Kidney (tissue), 14 donors: ENCODE measurements around the gene TAMM41. TPM values are rescaled to one million over a fixed set of nuclear protein-coding genes. Genes with fewer than 3 reads are reported as not detected.
"Not testable (repeated sequence)": the region's sequence is repeated elsewhere in the genome, so short reads cannot be mapped to it uniquely, and the experiment has no call there.

Source experiments
- DNase-seq, 5 donors: peaks; one replicate each; pipeline ENCODE4 v3.0.0-alpha.2; 2013 to 2020
- FAIRE-seq: peaks from 2 replicates; lab custom pipeline; 2012; peaks lifted over from hg19 to GRCh38; lab: Jason Lieb, UNC
- H3K27ac ChIP-seq, 2 donors: one replicate each; pipeline ENCODE4 v1.7.0; 2013; ENCODE audit warnings: low read depth in 2 of 2, low read length in 2 of 2, inconsistent platforms in 1 of 2
- H3K27me3 ChIP-seq: one replicate; pipeline ENCODE4 v1.7.1; 2013; ENCODE audit warnings: low read length, inconsistent platforms; ENCODE audit not compliant: control insufficient read depth, insufficient read depth
- H3K36me3 ChIP-seq, 3 donors: one replicate each; pipeline versions ENCODE4 v1.7.0 to v1.7.1; 2013; ENCODE audit warnings: low read length in 3 of 3, control low read depth in 1 of 3, inconsistent platforms in 1 of 3; ENCODE audit not compliant: insufficient read depth in 3 of 3, control insufficient read depth in 2 of 3
- H3K4me1 ChIP-seq, 3 donors: one replicate each; pipeline versions ENCODE4 v1.7.0 to v1.7.1; 2013; ENCODE audit warnings: low read length in 3 of 3, inconsistent platforms in 1 of 3, low read depth in 1 of 3; ENCODE audit not compliant: control insufficient read depth in 2 of 3, insufficient read depth in 2 of 3
- H3K4me3 ChIP-seq, 3 donors: one replicate each; pipeline versions ENCODE4 v1.7.0 to v1.8.1; 2013; ENCODE audit warnings: low read length in 3 of 3, control low read depth in 1 of 3, inconsistent platforms in 1 of 3
- H3K9ac ChIP-seq, 3 donors: one replicate each; pipeline versions ENCODE4 v1.7.0 to v1.7.1; 2013; ENCODE audit warnings: low read length in 3 of 3, control low read depth in 1 of 3, inconsistent platforms in 1 of 3
- H3K9me3 ChIP-seq, 3 donors: one replicate each; pipeline versions ENCODE4 v1.7.0 to v1.7.1; 2013; ENCODE audit warnings: low read length in 3 of 3, control low read depth in 1 of 3, inconsistent platforms in 1 of 3; ENCODE audit not compliant: control insufficient read depth in 2 of 3, insufficient read depth in 1 of 3
- intact Hi-C: fragments of 100-400 bp; cut with DNase I; formaldehyde crosslinking; loops from one replicate; pipeline ENCODE4 v1.11.1; 2022
- polyA plus RNA-seq: library from polyadenylated mRNA; stranded (reverse); fragments of 350-450 nt; fragmentation: Illumina TruSeq; extraction: RNeasy Lipid Tissue Mini Kit (QIAGEN cat#74804); gene quantifications from one replicate; pipeline ENCODE4 v1.2.3, GENCODE V29; 2014; ENCODE audit warnings: low read depth, low replicate concordance; ENCODE audit not compliant: insufficient read depth
- total RNA-seq: library from RNA; stranded (reverse); fragmentation: NEBNext Ultra II Directional; extraction: Animal tissue kit (Norgen Biotek cat#: 25700); gene quantifications from one replicate; pipeline ENCODE4 v1.2.1, GENCODE V29; 2021
- TF ChIP-seq, protein P1 (sequence below): IDR thresholded peaks from 3 replicates; pipeline ENCODE4 v1.5.1; 2012; ENCODE audit warnings: mild to moderate bottlenecking, moderate library complexity, borderline replicate concordance; ENCODE audit not compliant: insufficient read depth; ENCODE audit errors: extremely low read depth
- donor health status: control.
- donor health status: control.
- donor health status: control.
- donor health status: control.
- donor health status: control.
- donor health status: DM: yes; HTN: yes; CAD: no.
- donor health status: Normal renal cell carcinoma (clear cell type).

Gene TAMM41
- total and polyA plus RNA-seq, 2 donors from 2014 or later: 10.3 to 19.4 TPM

DNA sequence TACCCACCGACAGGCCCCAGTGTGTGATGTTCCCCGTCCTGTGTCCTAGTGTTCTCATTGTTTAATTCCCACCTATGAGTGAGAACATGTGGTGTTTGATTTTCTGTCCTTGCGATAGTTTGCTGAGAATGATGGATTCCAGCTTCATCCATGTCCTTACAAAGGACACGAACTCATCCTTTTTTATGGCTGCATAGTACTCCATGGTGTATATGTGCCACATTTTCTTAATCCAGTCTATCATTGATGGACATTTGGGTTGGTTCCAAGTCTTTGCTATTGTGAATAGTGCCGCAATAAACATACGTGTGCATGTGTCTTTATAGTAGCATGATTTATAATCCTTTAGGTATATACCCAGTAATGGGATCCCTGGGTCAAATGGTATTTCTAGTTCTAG is 15.5 kb upstream of the TAMM41 start:
- H3K36me3 ChIP-seq, intact Hi-C loops, H3K27me3 ChIP-seq, H3K4me3 ChIP-seq, H3K27ac ChIP-seq, FAIRE-seq, H3K9me3 ChIP-seq, DNase-seq, H3K4me1 ChIP-seq, H3K9ac ChIP-seq: not testable (repeated sequence)

DNA sequence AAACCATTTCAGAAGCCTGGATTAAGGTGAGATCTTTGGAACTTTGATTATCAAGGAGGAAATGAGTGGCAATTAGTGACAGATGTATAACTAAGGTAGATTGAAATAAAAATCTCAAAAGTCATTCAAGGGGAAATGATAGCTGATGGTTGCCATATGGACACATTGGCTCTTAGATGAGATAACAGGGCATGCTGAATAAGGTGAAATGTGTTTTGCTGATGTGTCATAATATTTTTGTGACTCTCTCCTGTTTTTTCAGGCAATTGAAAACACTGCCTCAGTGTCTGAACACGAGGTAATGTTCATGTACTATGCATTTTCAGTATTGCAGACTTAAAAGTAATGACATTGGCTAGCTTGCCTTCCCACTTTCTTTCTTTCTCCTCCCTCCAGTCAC is 13.5 kb upstream of the TAMM41 start:
- H3K4me3 ChIP-seq, H3K9me3 ChIP-seq, H3K27me3 ChIP-seq, H3K36me3 ChIP-seq, FAIRE-seq, H3K4me1 ChIP-seq, H3K9ac ChIP-seq, intact Hi-C loops, DNase-seq, H3K27ac ChIP-seq: not testable (repeated sequence)

DNA sequence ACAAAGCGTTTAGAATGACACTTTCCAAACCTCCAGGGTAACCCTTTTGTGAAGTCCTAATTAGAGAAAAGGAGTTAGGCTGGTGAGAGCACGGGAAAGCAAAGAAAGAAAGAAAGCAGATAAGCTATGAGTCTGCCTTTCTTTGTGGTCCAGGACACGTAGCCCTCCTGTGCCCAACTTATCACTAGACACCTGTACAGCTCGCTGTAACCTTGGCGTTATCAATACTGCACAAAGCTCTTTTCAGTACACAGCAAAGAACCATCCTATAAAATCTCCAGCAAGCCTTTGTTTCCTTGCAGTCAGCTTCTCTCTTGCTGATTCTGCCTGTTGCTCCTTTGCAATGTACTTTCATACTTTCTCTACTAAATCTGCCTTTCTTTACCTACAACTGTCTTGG is 6.8 kb upstream of the TAMM41 start:
- Histone ChIP-seq H3K4me3 (no peak overlapping the region), H3K27ac (no peak overlapping the region), H3K9ac (no peak overlapping the region), H3K9me3 (no peaks in the 10 kb centered on the region), H3K27me3 (no peaks in the 10 kb centered on the region), H3K36me3 (no peaks in the 10 kb centered on the region), H3K4me1 (no peaks in the 10 kb centered on the region)
- DNase-seq (no peak), FAIRE-seq (no peak)
- intact Hi-C loops: no loop called here
- TF ChIP-seq, protein P1, sequence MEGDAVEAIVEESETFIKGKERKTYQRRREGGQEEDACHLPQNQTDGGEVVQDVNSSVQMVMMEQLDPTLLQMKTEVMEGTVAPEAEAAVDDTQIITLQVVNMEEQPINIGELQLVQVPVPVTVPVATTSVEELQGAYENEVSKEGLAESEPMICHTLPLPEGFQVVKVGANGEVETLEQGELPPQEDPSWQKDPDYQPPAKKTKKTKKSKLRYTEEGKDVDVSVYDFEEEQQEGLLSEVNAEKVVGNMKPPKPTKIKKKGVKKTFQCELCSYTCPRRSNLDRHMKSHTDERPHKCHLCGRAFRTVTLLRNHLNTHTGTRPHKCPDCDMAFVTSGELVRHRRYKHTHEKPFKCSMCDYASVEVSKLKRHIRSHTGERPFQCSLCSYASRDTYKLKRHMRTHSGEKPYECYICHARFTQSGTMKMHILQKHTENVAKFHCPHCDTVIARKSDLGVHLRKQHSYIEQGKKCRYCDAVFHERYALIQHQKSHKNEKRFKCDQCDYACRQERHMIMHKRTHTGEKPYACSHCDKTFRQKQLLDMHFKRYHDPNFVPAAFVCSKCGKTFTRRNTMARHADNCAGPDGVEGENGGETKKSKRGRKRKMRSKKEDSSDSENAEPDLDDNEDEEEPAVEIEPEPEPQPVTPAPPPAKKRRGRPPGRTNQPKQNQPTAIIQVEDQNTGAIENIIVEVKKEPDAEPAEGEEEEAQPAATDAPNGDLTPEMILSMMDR: no peak

DNA sequence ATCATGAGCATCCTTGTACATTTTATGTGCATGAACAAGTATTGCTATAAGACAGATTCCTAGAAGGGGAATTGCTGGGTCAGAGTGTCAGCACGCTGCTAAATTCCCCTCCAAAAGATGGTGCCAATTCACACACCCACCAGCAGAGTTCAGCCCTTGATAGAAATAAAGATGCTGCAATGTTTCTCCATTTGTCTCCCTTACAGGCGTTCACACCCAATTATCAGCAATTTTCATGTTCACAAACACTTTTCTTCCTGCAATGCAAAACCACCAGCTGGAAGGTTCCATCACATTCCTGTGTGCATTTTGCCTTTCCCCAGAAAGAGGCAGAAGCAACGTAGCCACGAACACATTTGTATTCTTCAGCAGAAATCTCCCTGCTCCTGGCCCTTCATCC is 3.3 kb upstream of the TAMM41 start:
- Histone ChIP-seq H3K36me3 (no peaks in the 10 kb centered on the region), H3K27ac (no peak overlapping the region), H3K9ac (no peak overlapping the region), H3K9me3 (no peaks in the 10 kb centered on the region), H3K4me1 (peaks cover 0 to 16% (median 14%) of the 10 kb centered on the region in 3 donors), H3K27me3 (no peaks in the 10 kb centered on the region), H3K4me3 (no peak overlapping the region)
- FAIRE-seq: no peak
- DNase-seq: no peak
- TF ChIP-seq, protein P1: no peak
- intact Hi-C loops: no loop called here

DNA sequence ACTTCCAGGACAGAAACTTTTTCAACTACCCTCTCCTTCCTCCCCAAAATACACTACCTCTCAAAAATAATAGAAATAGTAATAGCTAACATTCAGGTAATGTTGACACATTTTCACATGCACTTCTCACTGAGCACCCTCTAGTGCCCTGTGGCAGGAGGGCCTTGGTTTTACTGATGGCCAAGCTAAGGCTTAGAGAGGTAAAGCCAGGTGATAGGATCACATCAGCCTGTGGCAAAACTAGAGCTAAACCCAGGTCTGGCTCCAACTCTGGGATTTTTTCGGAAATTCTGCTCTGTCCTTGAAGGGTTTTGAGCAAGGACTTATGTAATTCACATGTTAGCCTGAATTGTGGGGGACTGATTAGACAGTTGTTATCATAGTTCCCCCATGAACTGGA is 922 bp upstream of the TAMM41 start:
- Histone ChIP-seq H3K27ac (no peak overlapping the region), H3K9me3 (no peaks in the 10 kb centered on the region), H3K27me3 (no peaks in the 10 kb centered on the region), H3K4me3 (peak overlapping the region in 1 of 3 donors; percentile 99), H3K9ac (no peak overlapping the region), H3K4me1 (peaks cover 0 to 17% (median 16%) of the 10 kb centered on the region in 3 donors), H3K36me3 (peaks cover 0 to 12% (median 3%) of the 10 kb centered on the region in 3 donors)
- intact Hi-C loops: no loop called here
- FAIRE-seq: no peak
- TF ChIP-seq, protein P1: no peak
- no peak for DNase-seq
